ENCODE measurements around the gene CCS. TPM values are rescaled to one million over a fixed set of nuclear protein-coding genes. Genes with fewer than 3 reads are reported as not detected.

CCS gene, protein sequence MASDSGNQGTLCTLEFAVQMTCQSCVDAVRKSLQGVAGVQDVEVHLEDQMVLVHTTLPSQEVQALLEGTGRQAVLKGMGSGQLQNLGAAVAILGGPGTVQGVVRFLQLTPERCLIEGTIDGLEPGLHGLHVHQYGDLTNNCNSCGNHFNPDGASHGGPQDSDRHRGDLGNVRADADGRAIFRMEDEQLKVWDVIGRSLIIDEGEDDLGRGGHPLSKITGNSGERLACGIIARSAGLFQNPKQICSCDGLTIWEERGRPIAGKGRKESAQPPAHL
- total RNA-seq (2022; extraction: Qiagen RNA extraction; ENCODE audit: low read depth), result 25.0 to 29.3 TPM (median 25.7 TPM) in 5 replicates

DNA sequence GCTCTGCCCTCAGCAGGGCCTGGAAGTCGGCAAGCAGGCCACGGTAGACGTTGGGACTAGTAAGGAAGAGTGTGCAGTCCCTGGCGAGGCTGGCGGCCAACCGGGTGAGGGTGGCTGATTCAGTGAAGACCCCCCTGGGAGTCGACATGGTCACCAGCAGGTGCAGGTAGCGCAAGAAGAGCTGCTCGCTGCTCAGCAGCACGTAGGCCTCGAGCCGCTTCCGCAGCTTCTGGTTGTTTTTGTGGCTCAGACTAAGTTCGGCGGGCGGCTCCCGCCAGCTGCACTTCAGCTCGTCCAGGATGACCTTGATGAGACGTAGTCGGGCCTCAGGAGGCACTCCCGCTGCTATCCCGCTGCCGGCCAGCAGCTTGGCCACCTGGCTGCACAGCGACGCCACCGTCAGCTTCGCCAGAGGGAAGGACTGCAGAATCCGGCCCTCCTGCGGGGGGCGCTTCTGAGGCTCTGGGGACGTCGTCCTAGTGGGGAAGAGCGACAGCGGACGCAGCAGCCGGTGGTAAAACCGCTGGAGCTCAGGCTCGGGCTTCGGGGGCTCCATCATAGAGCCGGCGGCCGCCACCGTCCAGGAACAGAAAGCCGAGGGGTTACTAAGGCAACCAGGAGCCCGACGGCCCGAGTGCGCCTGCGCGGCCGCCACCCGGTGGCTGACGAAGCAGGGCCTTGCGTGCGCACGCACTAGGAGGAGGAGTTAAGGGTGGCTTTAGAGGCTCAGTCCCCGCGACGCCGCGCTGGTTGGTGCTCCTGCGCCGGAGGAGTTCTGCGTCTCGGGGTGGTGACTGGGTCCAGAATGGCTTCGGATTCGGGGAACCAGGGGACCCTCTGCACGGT, at the start of gene CCS, which contains the start of gene CCDC87:
Gene CCS (plus strand): TSS at position 729 of the 846 bp plus-strand sequence. CDS start 77 bp downstream, at position 806.
Gene CCDC87 (minus strand): TSS at position 607 of the 846 bp plus-strand sequence. CDS start 48 bp downstream, at position 559.

DNA sequence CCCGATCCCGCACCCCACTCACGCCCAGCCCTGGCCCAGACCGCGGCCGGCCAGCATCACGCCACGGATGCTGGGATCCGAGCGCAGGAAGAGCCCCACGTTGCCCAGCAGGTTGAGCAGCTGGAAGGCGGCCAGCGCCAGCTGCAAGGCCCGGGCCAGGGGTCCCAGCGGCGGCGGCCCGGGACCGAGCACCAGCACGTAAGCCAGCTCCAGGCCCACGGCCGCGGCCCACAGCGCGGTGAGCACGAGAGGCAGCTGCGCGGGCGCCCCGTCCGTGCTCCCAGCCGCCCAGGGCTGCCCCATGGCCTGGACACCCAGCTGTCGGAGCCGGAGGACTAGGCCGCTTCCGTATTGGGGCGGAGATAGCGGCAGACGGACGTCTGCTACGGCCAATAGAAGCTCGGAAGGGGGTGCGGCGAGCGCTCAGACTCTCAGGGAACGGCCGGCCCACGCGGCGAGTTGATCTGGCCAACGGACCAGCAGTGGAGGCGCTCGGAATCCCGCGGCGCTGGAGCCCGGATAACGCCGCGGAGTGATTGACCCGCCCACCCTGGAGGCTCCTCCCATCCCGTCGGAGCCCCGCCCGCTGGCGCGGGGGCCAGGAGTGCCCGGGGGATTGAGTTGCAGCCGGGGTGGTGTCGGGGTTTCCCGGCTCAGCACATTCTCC, 47.2 kb upstream of the CCS start, which contains the start of gene ZDHHC24:
Gene ZDHHC24 (minus strand): TSS at position 348 of the 667 bp plus-strand sequence. CDS start 45 bp downstream, at position 303.

DNA sequence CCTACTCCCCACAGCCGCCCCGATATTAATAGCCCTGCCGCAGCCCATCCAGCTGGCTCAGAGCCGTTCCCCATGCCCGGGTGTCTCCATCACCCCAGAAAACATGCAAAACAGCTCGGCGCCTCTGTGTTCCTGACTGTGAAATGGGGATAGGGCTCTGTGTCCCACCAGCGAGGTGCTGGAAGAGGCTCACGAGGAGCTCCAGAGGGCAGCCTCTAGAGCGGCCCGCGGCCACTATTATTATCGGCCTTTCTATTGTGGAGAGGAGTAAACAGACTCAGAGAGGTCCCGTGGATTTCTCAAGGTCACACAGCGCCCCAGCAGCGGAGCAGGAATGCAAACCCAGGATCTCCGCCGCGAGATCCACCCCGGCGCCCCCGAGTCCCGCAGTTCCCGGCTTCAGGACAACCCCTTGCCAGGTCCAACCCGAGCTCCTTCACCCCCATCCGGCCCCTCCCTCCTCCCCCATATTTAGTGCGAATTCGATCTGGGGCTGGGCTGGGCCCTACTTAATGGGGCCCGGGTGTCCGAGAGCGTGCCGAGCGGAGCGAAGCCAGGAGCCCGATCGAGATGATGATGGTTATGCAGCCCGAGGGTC, 46.5 kb upstream of the CCS start, which contains the start of gene ACTN3:
Gene ACTN3 (plus strand): TSS at position 536 of the 598 bp plus-strand sequence. CDS start 35 bp downstream, at position 571.

DNA sequence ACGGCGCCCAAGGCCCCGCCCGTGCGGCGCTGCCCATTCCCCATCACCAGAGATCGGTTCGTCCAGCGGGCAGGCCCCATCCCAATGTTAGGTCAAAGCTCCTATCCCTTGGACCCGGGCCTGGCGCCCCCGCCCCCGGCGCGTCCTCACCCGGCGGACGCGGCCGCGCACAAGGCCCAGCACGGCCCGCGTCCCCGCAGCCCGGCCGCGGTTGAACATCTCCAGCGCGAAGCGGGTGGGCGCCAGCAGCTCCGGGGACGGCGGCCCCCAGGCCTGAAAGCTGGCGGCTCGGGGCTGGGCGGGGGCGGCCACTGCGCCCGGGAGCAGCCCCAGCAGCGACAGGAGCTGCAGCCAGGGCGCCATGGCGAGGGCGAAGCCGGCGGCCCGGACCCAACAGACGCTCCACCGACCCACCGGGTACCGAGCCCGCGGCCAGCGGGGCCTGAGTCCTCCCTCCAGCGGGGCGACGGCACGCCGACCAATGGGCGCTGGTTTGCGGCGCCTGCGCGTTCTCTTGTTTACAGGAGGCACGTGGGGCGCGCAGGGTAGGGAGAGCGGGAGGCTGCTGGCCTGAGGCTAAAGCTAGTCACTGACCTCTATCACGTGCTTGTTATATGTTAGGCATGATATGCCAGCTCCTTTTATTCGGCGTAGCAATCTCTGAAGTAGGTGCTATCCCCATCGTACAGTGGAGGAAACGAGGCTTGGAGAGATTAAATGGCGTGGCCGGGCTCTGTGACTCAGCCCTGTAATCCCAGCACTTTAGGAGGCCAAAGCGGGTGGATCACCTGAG, 24.7 kb upstream of the CCS start, which contains the start of gene CTSF:
Gene CTSF (minus strand): TSS at position 483 of the 793 bp plus-strand sequence. CDS start 120 bp downstream, at position 363.

DNA sequence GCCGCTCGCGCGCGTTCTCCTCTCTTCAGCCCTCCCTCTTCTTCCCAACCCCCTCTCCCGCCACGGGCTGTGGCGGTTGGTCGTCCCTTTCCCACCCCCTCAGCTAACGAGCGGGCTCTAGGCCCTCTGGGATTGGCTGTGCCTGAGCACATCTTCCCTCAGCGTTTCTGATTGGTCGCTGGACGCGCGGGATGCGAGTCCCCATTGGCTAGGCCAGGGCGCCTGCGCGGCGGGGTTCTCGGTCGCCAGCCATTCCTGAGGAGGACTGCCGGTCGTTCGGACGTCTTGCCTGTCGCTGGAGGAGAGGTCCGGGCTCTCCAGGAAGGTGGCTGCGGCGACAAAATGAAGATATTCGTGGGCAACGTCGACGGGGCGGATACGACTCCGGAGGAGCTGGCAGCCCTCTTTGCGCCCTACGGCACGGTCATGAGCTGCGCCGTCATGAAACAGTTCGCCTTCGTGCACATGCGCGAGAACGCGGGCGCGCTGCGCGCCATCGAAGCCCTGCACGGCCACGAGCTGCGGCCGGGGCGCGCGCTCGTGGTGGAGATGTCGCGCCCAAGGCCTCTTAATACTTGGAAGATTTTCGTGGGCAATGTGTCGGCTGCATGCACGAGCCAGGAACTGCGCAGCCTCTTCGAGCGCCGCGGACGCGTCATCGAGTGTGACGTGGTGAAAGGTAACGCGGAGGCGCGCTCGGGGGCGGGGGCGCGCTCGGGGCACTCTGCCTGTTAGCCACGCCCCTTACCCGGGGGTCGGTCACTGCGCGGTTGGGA, 23.6 kb downstream of the CCS start, which contains the start of gene RBM14:
Gene RBM14 (plus strand): TSS at position 252 of the 776 bp plus-strand sequence. CDS start 91 bp downstream, at position 343.

DNA sequence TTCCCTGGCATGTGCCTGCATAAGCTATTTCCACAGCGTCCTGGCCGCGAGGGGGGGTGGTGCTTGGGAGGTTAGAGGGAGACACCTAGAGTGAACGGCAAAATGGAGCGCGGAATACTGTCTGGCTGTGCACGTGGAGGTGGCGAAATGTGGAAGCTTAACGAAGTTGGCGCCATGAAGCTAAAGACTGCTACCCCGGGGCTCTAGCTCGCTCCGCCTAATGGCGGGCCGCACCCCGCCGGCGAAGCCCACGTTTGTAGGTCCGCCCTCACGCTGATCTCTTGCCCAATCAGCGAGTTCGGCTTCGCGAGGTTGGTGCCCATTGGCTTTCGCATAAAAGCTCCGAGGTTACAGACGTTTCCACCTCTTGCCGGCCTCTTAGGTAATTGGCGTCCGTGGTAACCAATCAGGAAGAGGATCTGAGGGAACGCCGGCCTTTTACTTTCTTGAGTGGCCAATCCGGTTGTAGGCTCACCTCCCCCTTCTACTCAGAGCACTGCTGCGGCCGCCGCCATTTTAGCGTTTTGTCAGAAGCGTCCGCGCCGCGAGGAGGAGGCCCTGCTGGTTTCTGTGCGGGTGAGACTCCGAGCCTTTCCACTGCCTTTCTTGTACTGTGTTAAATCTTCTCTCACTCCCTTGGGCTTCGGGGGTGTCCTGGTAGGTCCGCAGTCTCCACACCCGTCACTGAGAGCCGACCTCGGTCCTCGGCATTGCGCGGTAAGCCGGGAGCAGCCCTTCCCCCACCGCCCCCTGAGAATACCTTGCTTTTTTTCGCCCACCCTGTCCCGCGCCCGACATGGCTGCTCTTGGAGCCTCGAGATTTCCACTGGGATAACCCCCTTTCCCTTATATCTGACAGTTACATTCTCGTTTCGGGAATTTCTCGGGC, 45.4 kb downstream of the CCS start, which contains the start of gene RBM4:
Gene RBM4 (plus strand): TSS at position 527 of the 889 bp plus-strand sequence. CDS start 1,009 bp downstream, outside the sequence.

Other genes with a start within 250 kb of the CCS start
- gene BRMS1, start 248.1 kb upstream of the CCS start, total RNA-seq (2022; extraction: Qiagen RNA extraction; ENCODE audit: low read depth), result 81.4 to 99.0 TPM (median 87.3 TPM) in 5 replicates
- 14.6 to 19.9 TPM (median 18.2 TPM) in 5 replicates for gene B4GAT1, start 245.6 kb upstream of the CCS start, total RNA-seq (2022; extraction: Qiagen RNA extraction; ENCODE audit: low read depth)
- 3.4 to 5.7 TPM (median 4.1 TPM) in 5 replicates for gene SLC29A2, start 221.4 kb upstream of the CCS start, total RNA-seq (2022; extraction: Qiagen RNA extraction; ENCODE audit: low read depth)
- not detected in 5 replicates for gene NPAS4, start 172.2 kb upstream of the CCS start, total RNA-seq (2022; extraction: Qiagen RNA extraction; ENCODE audit: low read depth)
- 87.4 to 117 TPM (median 111 TPM) in 5 replicates for gene MRPL11, start 154.3 kb upstream of the CCS start, total RNA-seq (2022; extraction: Qiagen RNA extraction; ENCODE audit: low read depth)
- gene PELI3, start 126.3 kb upstream of the CCS start, total RNA-seq (2022; extraction: Qiagen RNA extraction; ENCODE audit: low read depth), result 5.0 to 6.4 TPM (median 5.0 TPM) in 5 replicates
- gene DPP3, start 112.8 kb upstream of the CCS start, total RNA-seq (2022; extraction: Qiagen RNA extraction; ENCODE audit: low read depth), result 54.9 to 77.2 TPM (median 56.6 TPM) in 5 replicates
- 8.7 to 11.2 TPM (median 10.4 TPM) in 5 replicates for gene BBS1, start 82.5 kb upstream of the CCS start, total RNA-seq (2022; extraction: Qiagen RNA extraction; ENCODE audit: low read depth)
- gene ZDHHC24, start 47.1 kb upstream of the CCS start, total RNA-seq (2022; extraction: Qiagen RNA extraction; ENCODE audit: low read depth), result 7.8 to 13.8 TPM (median 12.9 TPM) in 5 replicates
- gene ACTN3, start 46.3 kb upstream of the CCS start, total RNA-seq (2022; extraction: Qiagen RNA extraction; ENCODE audit: low read depth), result 0.02 to 0.08 TPM (median 0.05 TPM) in 3 of 5 replicates, not detected in the others
- gene CTSF, start 24.6 kb upstream of the CCS start, total RNA-seq (2022; extraction: Qiagen RNA extraction; ENCODE audit: low read depth), result 32.4 to 36.0 TPM (median 34.3 TPM) in 5 replicates
- gene CCDC87, start 122 bp upstream of the CCS start, total RNA-seq (2022; extraction: Qiagen RNA extraction; ENCODE audit: low read depth), result 0.53 to 0.74 TPM (median 0.64 TPM) in 5 replicates
- gene RBM14, start 23.4 kb downstream of the CCS start, total RNA-seq (2022; extraction: Qiagen RNA extraction; ENCODE audit: low read depth), result 66.4 to 87.4 TPM (median 70.9 TPM) in 5 replicates
- gene RBM4, start 45.5 kb downstream of the CCS start, total RNA-seq (2022; extraction: Qiagen RNA extraction; ENCODE audit: low read depth), result 133 to 153 TPM (median 138 TPM) in 5 replicates
- gene RBM4B, start 84.7 kb downstream of the CCS start, total RNA-seq (2022; extraction: Qiagen RNA extraction; ENCODE audit: low read depth), result 17.6 to 24.0 TPM (median 22.7 TPM) in 5 replicates
- gene SPTBN2, start 136.0 kb downstream of the CCS start, total RNA-seq (2022; extraction: Qiagen RNA extraction; ENCODE audit: low read depth), result 8.2 to 13.2 TPM (median 9.9 TPM) in 5 replicates

Measured in A549 treated with DMSO at 1 μM for 4 hours (cell line).